Activated naive CD8-positive, alpha-beta T cell treated with anti-CD3 and anti-CD28 coated beads, Interleukin-2, amount 10 ng/mL, durations not matched to agents 7 days and 5 days (primary cell): ENCODE measurements around the gene MELTF. TPM values are rescaled to one million over a fixed set of nuclear protein-coding genes. Genes with fewer than 3 reads are reported as not detected.

ENCODE experiments used
- ATAC-seq: fragments of 150-1000 bp; cut with Tn5 transposase; one replicate; pipeline ENCODE4 v1.10.0; 2021; ENCODE audit warnings: low read depth, moderate library complexity
- POLR2A ChIA-PET: fragments of 350-600 bp; sonication (Branson Sonifier 250); formaldehyde crosslinking; loops from one replicate; lab custom pipeline; 2021; ENCODE audit warnings: antibody characterized with exemption; lab: Charles Lee
- DNase-seq: peaks from one replicate; pipeline ENCODE4 v3.0.0; 2021
- H3K27ac Mint-ChIP-seq: one replicate; pipeline ENCODE4 v1.8.0; 2022; ENCODE audit warnings: mild to moderate bottlenecking, mixed read lengths
- H3K27me3 Mint-ChIP-seq: one replicate; pipeline ENCODE4 v1.8.0; 2022; ENCODE audit warnings: mild to moderate bottlenecking, moderate library complexity, mixed read lengths
- H3K36me3 Mint-ChIP-seq: one replicate; pipeline ENCODE4 v1.8.0; 2021; ENCODE audit warnings: mild to moderate bottlenecking, mixed read lengths
- H3K4me1 Mint-ChIP-seq: one replicate; pipeline ENCODE4 v1.8.0; 2021; ENCODE audit warnings: mixed read lengths
- H3K4me3 Mint-ChIP-seq: one replicate; pipeline ENCODE4 v1.8.0; 2022; ENCODE audit warnings: mild to moderate bottlenecking, moderate library complexity, mixed read lengths
- H3K9me3 Mint-ChIP-seq: one replicate; pipeline ENCODE4 v1.8.0; 2021; ENCODE audit warnings: mixed read lengths
- total RNA-seq, 2 experiments: library from RNA; stranded (reverse); gene quantifications; one replicate each; pipeline ENCODE4 v1.2.3, GENCODE V29; 2021

The MELTF gene
- total RNA-seq, 2 experiments from 2014 or later = 5.4 to 5.6 TPM

DNA sequence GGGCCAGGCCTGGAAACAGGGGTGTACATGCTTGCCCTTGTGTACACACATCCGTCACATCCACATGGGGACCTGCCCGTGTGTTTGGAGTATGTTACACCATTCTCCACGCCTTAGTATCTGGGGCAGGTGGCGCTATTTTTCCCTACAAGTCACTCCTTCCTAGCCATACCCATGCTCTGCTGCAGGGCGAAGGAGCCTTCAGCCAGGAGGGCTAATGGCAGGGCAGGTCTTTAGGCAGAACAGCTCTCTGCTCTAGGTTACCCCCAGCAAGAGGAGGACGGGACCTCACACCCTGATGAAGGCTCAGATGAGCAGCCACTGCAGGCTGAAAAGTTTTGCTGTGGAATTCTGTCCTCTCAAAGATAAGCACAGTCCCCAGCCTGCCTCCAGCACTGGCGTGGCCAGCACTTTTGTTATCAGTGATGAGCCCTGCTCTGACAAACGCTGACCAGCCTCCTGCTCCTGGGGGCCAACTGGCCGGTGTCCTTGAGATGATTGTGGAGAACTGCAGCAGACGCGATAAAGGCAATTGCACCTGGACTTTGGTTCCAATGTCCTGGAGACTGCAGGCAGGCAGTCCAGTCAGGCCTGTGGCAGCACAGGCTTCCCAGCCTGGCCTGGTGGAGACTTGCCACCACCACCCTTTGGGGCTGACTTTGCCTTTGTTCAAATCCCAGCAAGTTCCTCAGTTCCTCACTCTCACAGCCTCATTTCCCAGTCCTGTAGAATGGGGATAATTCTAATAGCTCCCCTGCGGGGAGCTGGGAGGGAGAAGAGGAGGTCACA lies 41.2 kb downstream of the MELTF start:
- no peaks in the 10 kb centered on the region for H3K4me1 Mint-ChIP-seq
- no peak overlapping the region for H3K4me3 Mint-ChIP-seq
- H3K27ac Mint-ChIP-seq = no peak overlapping the region
- peaks cover 12% of the 10 kb centered on the region for H3K27me3 Mint-ChIP-seq
- H3K36me3 Mint-ChIP-seq = no peaks in the 10 kb centered on the region
- POLR2A ChIA-PET = no interaction called here
- peaks cover 6% of the 10 kb centered on the region for H3K9me3 Mint-ChIP-seq
- DNase-seq (no peak), ATAC-seq (no peak)

DNA sequence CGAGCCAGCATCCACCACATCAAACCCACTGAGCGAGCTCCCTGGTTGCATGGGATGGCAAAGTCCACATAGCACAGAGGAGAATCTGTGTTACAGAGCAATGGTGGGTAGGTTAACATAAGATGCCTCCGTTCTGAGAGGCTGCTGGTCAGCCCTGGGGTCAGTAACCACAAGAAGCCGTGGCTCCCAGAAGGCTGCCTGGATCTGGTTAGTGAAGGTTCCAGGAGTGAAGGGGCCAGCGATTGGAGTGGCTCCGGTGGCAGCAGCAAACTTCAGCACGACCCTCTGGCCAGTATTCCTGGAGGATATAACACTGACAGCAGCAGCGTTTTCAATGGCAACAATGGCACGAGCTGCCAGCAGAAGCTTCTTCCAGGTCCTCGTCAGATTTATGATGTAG lies 42.6 kb downstream of the MELTF start:
- DNase-seq = no peak
- Mint-ChIP-seq H3K9me3 (peaks cover 11% of the 10 kb centered on the region), H3K27ac (no peak overlapping the region), H3K4me3 (no peak overlapping the region), H3K27me3 (peaks cover 16% of the 10 kb centered on the region), H3K36me3 (peaks cover 4% of the 10 kb centered on the region), H3K4me1 (no peaks in the 10 kb centered on the region)
- no peak for ATAC-seq
- POLR2A ChIA-PET = no interaction called here

DNA sequence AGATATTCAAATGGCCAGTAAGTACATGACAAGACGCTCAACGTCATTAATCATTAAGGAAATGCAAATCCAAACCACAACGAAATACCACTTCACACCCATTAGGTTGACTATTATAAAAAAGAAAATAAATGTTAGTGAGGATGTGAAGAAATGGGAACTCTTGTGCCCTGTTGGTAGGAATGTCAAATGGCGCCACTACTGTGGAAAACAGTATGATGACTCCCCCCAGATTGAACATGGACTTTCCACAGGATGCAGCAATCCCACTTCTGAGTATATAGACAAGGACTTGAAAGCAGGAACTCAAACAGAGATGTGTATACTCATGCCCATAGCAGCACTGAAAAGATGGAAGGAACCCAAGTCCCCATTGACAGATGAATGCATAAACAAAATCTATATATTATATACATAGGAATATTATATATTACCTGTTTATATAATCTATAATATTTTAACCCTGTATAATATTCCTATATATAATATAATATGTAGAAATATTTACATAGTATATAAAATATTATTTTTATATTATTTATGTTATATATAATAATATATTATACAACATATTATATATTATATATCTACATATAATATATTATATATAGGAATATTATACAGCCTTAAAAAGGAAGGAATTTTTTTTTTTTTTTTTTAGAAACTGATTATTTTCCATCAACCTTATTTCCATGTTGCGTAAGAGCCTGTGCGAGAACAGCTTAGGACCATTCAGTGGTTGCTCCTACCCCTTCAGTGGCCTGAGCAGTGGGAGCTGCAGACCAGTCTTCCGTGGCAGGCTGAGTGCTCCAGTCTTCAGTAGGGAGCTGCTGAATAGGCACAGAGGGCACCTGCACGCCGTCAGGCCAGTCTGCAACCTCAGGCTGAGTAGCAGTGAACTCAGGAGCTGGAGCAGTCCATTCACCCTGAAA lies 43.4 kb downstream of the MELTF start:
- DNase-seq = no peak
- H3K27ac Mint-ChIP-seq = no peak overlapping the region

GRCh38 chr3:196985298-196985697 lies 44.3 kb downstream of the MELTF start:
- ATAC-seq (no peak), DNase-seq (no peak)
- POLR2A ChIA-PET = no interaction called here
- Mint-ChIP-seq H3K27me3 (peaks cover 16% of the 10 kb centered on the region), H3K36me3 (peaks cover 4% of the 10 kb centered on the region), H3K4me1 (no peaks in the 10 kb centered on the region), H3K9me3 (peaks cover 11% of the 10 kb centered on the region), H3K4me3 (no peak overlapping the region), H3K27ac (no peak overlapping the region)

More for the DNA sequence above, 43.4 kb downstream of the MELTF start:
- no peak overlapping the region for H3K4me3 Mint-ChIP-seq
- no peaks in the 10 kb centered on the region for H3K4me1 Mint-ChIP-seq
- peaks cover 16% of the 10 kb centered on the region for H3K27me3 Mint-ChIP-seq
- ATAC-seq = no peak
- H3K36me3 Mint-ChIP-seq = peaks cover 4% of the 10 kb centered on the region
- H3K9me3 Mint-ChIP-seq = peaks cover 11% of the 10 kb centered on the region
- POLR2A ChIA-PET = no interaction called here

DNA sequence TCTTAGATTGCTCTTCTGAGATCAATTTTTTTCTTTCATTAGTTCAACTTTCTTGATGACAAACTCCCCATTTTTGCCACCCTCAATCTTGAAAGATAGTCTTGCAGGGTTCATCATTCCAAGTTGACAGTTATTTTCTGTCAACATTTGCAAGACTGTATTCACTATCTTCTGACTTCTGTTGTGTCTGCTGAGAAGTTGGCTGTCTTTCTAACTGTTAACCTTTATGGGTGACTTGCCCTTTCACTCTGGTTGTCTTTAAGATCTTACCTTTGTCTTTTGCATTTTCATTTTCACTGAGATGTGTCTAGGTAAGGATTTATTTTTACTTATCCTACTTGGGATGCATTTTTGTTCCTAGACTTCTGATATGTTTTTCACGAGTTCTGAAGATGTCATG lies 46.4 kb downstream of the MELTF start:
- Mint-ChIP-seq H3K4me1 (peaks cover 5% of the 10 kb centered on the region), H3K9me3 (peaks cover 11% of the 10 kb centered on the region), H3K27ac (no peak overlapping the region), H3K27me3 (peaks cover 18% of the 10 kb centered on the region), H3K36me3 (peaks cover 4% of the 10 kb centered on the region), H3K4me3 (no peak overlapping the region)
- POLR2A ChIA-PET = no interaction called here
- ATAC-seq = no peak
- DNase-seq = no peak

- no peak for DNase-seq
- peaks cover 15% of the 10 kb centered on the region for H3K27me3 Mint-ChIP-seq
- POLR2A ChIA-PET = no interaction called here
- no peak for ATAC-seq
- peaks cover 4% of the 10 kb centered on the region for H3K36me3 Mint-ChIP-seq
- H3K27ac Mint-ChIP-seq = no peak overlapping the region
- no peak overlapping the region for H3K4me3 Mint-ChIP-seq
- H3K9me3 Mint-ChIP-seq = peaks cover 11% of the 10 kb centered on the region
- peaks cover 5% of the 10 kb centered on the region for H3K4me1 Mint-ChIP-seq
These were observed 48.0 kb downstream of the MELTF start for GRCh38 chr3:196981657-196982056.

GRCh38 chr3:196979545-196979944 lies 50.1 kb downstream of the MELTF start:
- Mint-ChIP-seq H3K27ac (no peak overlapping the region), H3K4me1 (peaks cover 5% of the 10 kb centered on the region), H3K9me3 (peaks cover 11% of the 10 kb centered on the region), H3K36me3 (peaks cover 4% of the 10 kb centered on the region), H3K27me3 (peaks cover 10% of the 10 kb centered on the region), H3K4me3 (no peak overlapping the region)
- DNase-seq (no peak), ATAC-seq (no peak)
- POLR2A ChIA-PET = no interaction called here

DNA sequence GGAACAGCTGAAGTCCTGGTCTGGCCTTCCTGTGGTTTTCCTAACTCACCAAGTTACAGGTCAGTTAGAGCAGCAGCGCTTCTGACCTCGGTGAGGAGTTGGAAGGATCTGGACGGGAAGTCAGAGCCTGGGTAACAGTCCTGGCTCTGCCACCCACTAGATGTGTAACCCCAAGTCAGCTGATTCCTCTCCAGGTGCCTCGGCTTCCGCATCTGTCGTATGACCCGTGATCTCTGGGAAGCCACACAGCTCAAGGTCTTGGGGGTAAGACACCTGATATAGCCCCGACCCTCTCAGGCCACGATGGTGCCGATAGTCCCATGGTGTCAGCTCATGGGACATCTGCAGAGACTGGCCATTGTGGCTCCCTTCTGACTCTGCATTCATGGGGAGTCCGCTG lies 52.7 kb downstream of the MELTF start:
- POLR2A ChIA-PET = no interaction called here

GRCh38 chr3:196975349-196975748 lies 54.3 kb downstream of the MELTF start:
- Mint-ChIP-seq H3K27me3 (peaks cover 12% of the 10 kb centered on the region), H3K4me1 (peaks cover 8% of the 10 kb centered on the region), H3K36me3 (no peaks in the 10 kb centered on the region), H3K27ac (no peak overlapping the region), H3K4me3 (no peak overlapping the region), H3K9me3 (no peaks in the 10 kb centered on the region)
- POLR2A ChIA-PET = no interaction called here
- no peak for ATAC-seq
- DNase-seq = no peak

More for the DNA sequence above, 52.7 kb downstream of the MELTF start:
- no peak overlapping the region for H3K27ac Mint-ChIP-seq
- ATAC-seq (no peak), DNase-seq (no peak)
- H3K4me1 Mint-ChIP-seq = peaks cover 5% of the 10 kb centered on the region
- H3K36me3 Mint-ChIP-seq = no peaks in the 10 kb centered on the region
- no peaks in the 10 kb centered on the region for H3K9me3 Mint-ChIP-seq
- H3K4me3 Mint-ChIP-seq = no peak overlapping the region
- H3K27me3 Mint-ChIP-seq = peaks cover 4% of the 10 kb centered on the region

GRCh38 chr3:196974661-196975060 lies 55.0 kb downstream of the MELTF start:
- no peaks in the 10 kb centered on the region for H3K9me3 Mint-ChIP-seq
- no peaks in the 10 kb centered on the region for H3K36me3 Mint-ChIP-seq
- POLR2A ChIA-PET = interaction anchor here (0.7 kb wide), 1 partner anchor 33 kb away, joined by 3 read pairs; no protein-coding TSS in a partner anchor
- H3K4me3 Mint-ChIP-seq = no peak overlapping the region
- no peak for ATAC-seq
- H3K27ac Mint-ChIP-seq = no peak overlapping the region
- H3K4me1 Mint-ChIP-seq = peaks cover 11% of the 10 kb centered on the region
- H3K27me3 Mint-ChIP-seq = peaks cover 15% of the 10 kb centered on the region
- DNase-seq = no peak

DNA sequence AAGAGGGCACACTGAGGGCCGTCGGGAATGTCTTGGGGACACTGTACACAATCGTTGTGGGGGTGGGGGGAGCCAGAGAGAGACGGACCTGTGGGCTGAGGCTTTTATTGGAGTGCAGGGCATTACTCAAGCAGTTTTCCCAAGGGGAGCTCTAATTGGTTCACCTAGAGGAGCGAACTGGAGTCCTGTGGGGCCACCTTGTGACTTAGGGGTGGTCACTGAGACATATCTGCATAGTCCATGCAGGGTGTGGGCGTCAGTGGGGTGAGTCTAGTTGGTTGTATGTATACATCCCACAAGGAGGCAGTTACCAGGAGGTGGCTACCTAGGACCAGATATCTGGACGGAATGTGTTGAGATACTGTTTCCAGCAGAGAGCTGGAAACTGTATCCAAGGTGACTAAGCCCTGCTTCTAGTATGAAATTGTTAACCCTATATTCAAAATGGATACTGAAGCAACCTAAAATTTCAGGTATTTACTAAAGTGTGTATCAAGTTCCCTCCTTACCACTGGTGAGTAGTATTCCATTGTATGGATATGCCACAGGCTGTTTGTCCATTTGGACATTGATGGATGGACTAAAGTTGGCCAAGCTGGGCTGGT lies 58.4 kb downstream of the MELTF start:
- peaks cover 21% of the 10 kb centered on the region for H3K27me3 Mint-ChIP-seq
- H3K9me3 Mint-ChIP-seq = no peaks in the 10 kb centered on the region
- POLR2A ChIA-PET = no interaction called here
- H3K4me1 Mint-ChIP-seq = peaks cover 14% of the 10 kb centered on the region
- peaks cover 3% of the 10 kb centered on the region for H3K36me3 Mint-ChIP-seq
- no peak overlapping the region for H3K4me3 Mint-ChIP-seq
- no peak for ATAC-seq
- no peak overlapping the region for H3K27ac Mint-ChIP-seq
- no peak for DNase-seq

GRCh38 chr3:196970547-196971093 lies 59.0 kb downstream of the MELTF start:
- no peak for ATAC-seq

More at GRCh38 chr3:196970547-196971093, 59.0 kb downstream of the MELTF start:
- no peaks in the 10 kb centered on the region for H3K9me3 Mint-ChIP-seq
- no peak for DNase-seq
- H3K4me1 Mint-ChIP-seq = peaks cover 14% of the 10 kb centered on the region
- peak overlapping the region; percentile 72 for H3K27ac Mint-ChIP-seq
- peaks cover 3% of the 10 kb centered on the region for H3K36me3 Mint-ChIP-seq
- H3K4me3 Mint-ChIP-seq = peak overlapping the region; percentile 82
- peaks cover 21% of the 10 kb centered on the region for H3K27me3 Mint-ChIP-seq
- POLR2A ChIA-PET = interaction anchor here (0.6 to 1.5 kb wide), 2 partner anchors 103 to 138 kb away, joined by 6 to 12 read pairs; partner anchors contain the start of gene SENP5
